AG10803 (cell line): ENCODE measurements around the gene EVA1C.
"Not testable (repeated sequence)": the region's sequence is repeated elsewhere in the genome, so short reads cannot be mapped to it uniquely, and the experiment has no call there.

ENCODE experiments used
- DNase-seq: peaks from one replicate; pipeline ENCODE4 v3.0.0; 2010; ENCODE audit warnings: low read depth
- H3K4me3 ChIP-seq: 2 replicates; pipeline ENCODE4 v1.5.1; 2011; ENCODE audit warnings: mild to moderate bottlenecking, low read length, control low read depth
- TF ChIP-seq, protein P1 (sequence below): conservative IDR thresholded peaks from 2 replicates; pipeline ENCODE4 v1.5.1; 2011; ENCODE audit warnings: mild to moderate bottlenecking, low read length, control low read depth, inconsistent platforms

EVA1C gene, protein sequence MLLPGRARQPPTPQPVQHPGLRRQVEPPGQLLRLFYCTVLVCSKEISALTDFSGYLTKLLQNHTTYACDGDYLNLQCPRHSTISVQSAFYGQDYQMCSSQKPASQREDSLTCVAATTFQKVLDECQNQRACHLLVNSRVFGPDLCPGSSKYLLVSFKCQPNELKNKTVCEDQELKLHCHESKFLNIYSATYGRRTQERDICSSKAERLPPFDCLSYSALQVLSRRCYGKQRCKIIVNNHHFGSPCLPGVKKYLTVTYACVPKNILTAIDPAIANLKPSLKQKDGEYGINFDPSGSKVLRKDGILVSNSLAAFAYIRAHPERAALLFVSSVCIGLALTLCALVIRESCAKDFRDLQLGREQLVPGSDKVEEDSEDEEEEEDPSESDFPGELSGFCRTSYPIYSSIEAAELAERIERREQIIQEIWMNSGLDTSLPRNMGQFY

DNA sequence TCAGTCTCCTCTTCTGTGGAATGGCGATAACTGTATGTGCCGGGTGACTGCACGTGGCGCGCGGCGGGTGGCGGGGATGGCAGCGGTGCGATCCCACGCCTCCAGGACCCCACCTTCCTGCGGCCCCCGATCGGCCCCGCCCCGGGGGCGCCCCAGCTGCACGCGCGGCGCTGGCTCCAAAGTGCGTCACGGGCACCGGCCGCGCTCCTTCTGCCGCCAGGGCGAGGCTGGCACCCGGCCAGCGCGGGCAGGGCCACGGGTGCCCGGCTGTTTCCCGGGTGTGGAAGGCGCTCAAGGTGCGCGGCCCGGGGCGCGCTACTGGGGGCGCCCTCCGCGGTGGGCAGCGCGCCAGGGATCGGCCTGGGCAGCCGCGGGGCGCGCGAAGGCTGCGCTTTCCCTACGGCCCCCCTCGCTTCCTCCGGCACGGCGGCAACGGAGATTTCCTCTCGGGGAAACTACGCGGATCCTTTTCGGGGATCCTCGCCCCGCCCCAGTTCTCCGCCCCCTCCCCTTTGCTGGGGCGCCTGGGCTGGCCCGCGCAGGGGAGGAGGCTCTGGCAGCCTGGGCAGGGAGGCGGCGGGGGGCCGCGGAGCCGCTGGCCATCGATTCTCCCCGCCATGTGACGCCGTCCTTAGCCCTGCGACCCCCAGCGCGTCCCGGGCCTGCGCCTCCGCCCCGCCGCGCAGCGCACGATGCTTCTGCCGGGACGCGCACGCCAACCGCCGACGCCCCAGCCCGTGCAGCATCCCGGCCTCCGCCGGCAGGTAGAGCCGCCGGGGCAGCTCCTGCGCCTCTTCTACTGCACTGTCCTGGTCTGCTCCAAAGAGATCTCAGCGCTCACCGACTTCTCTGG, at the start of gene EVA1C:
Gene EVA1C (plus strand): TSS at position 545 of the 853 bp plus-strand sequence. CDS start 148 bp downstream, at position 693.
- TF ChIP-seq, protein P1, sequence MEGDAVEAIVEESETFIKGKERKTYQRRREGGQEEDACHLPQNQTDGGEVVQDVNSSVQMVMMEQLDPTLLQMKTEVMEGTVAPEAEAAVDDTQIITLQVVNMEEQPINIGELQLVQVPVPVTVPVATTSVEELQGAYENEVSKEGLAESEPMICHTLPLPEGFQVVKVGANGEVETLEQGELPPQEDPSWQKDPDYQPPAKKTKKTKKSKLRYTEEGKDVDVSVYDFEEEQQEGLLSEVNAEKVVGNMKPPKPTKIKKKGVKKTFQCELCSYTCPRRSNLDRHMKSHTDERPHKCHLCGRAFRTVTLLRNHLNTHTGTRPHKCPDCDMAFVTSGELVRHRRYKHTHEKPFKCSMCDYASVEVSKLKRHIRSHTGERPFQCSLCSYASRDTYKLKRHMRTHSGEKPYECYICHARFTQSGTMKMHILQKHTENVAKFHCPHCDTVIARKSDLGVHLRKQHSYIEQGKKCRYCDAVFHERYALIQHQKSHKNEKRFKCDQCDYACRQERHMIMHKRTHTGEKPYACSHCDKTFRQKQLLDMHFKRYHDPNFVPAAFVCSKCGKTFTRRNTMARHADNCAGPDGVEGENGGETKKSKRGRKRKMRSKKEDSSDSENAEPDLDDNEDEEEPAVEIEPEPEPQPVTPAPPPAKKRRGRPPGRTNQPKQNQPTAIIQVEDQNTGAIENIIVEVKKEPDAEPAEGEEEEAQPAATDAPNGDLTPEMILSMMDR: no peak
- H3K4me3 ChIP-seq: peak within 1 kb of the TSS; percentile 71
- no peak for DNase-seq

DNA sequence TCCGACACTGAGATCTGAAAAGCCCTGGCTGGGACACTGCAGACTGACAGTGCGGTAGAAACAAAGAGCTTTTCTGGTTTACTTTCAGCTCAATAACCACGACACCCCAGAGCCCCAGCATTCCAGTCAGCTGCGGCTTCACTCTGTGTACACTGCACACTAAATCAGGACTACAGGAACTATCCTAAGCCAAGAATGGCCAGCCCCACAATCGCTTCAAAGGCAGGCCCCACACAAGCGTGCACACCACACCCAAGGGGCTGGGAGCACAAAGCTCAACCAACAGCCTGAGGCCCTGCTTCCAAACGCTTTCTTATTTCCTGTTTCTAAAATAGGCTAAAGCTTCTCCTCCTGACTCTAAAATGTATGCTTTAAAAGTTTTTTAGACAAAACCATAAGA, 48.1 kb upstream of the EVA1C start:
- H3K4me3 ChIP-seq: no peak overlapping the region
- TF ChIP-seq, protein P1: no peak
- no peak for DNase-seq

DNA sequence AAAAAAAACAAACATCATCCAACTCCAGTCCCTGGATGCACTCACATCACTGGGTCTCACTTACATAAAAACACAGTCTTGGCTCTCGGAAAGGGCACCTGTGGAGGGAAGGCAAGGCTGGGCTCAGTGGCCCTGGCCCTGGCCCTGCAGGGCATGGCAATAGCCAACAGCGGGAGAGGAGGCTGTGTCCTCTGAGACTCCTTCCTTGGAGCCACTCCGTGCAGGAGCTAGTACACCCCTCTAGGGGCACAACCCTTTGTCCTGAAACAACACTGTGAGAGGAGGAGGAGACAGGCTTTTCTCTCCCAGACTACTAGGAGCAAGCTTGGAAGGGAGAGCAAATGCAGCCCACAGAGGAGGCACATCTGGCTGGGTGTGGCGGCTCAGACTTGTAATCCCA, 47.7 kb upstream of the EVA1C start:
- TF ChIP-seq, protein P1: no peak
- no peak for DNase-seq
- H3K4me3 ChIP-seq: no peak overlapping the region

DNA sequence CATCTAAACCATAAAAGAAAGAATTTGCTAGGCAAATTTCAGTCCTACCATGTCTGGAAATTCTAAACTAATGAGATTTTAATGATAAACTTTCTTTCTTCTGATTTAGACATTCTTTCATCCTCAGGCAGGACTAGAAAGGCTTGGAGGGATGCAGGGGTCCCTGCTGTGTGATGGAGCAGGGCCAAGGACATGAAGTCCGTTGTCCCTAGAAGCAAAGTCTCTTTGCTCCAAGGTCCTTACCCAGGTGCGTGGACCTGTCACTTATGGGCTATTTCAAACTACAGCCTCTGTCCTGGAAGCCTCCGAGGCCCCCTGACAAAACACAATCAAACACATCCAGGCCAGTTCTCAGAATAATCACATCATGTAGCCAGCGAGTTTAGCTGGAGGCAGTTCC, 46.3 kb upstream of the EVA1C start:
- DNase-seq: no peak
- TF ChIP-seq, protein P1: no peak
- H3K4me3 ChIP-seq: no peak overlapping the region

DNA sequence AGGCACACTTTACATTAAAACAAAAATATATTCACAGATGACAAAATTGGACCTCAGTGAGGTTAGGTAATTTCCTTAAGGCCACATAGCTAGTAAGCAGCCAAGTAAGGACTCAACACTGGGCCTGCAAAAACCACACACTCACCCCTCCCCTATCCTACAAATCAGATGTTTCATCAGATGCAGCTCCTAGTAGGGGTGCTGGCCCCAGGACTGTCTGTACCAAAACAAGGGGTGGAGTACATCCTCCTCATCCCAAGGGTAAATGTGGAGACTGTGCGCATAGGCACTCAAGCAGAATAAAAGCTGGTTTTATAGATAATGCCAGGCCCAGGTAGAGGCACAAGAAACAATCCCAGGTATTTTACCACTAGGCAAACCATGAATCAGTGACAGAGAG, 45.3 kb upstream of the EVA1C start:
- peak; percentile 43 for DNase-seq
- TF ChIP-seq, protein P1: no peak
- H3K4me3 ChIP-seq: no peak overlapping the region

DNA sequence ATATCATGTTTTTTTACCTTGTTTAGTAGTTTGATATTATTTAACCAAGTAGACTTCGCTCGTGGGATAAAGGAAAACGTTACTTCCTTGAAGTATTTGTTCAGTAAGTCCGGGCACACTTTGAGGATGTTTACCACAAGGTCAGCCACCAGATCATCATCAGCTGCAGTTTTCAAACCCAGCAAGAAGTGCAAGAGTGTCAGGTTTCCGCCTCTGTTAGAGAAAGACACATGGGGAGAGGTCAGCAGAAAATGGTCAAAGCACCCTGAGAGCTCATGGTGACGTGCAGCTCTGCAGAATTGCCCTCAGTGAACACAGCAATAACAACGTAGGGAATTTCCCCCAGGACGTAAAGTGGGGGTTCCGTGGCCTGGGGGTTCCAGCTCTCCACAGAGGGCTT, 44.1 kb upstream of the EVA1C start:
- no peak for DNase-seq
- TF ChIP-seq, protein P1: no peak
- no peak overlapping the region for H3K4me3 ChIP-seq

DNA sequence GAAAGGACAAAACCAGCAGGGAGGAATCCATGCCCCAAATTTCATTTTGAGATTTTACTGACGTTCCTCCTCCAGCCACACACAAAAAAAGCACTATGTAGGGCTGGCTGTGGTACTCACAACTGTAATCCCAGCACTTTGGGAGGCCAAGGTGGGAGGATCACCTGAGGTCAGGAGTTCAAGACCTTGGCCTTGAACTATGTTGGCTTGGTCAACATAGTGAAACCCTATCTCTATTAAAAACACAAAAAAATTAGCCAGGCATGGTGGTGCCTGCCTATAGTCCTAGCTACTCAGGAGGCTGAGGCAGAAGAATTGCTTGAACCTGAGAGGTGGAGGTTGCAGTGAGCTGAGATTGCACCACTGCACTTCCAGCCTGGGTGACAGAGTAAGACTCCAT, 43.5 kb upstream of the EVA1C start:
- DNase-seq, H3K4me3 ChIP-seq: not testable (repeated sequence)
